Stimulated activated CD4-positive, alpha-beta T cell treated with anti-CD3 and anti-CD28 coated beads, Interleukin-15, amount 100 ng/mL, for 24 hours (primary cell): Measurements from ENCODE around the gene UBR4.
"Not testable (repeated sequence)": the region's sequence is repeated elsewhere in the genome, so short reads cannot be mapped to it uniquely, and the experiment has no call there.

Source experiments
- DNase-seq: peaks from one replicate; pipeline ENCODE4 v3.0.0-alpha.2; 2020

The UBR4 gene

DNA sequence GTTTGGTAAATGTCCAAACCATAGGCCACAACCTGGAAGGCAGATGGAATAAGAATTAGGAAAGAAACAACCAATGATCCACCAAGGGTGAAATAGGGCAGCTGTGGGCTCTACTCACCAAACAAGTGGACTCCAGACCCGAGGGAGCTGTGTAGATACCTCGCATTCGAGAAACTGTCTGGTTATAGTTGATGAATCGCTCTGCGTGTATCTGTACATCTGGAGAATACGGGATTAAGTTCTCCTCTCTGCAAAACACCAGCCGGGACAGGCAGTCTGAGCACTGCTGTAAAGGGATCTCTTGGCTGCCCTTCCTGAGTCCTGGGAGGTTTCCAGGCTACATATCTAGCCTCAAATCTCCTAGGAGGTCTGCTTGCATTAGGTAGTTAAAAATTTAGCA lies 9.4 kb upstream of the UBR4 start:
- no peak for DNase-seq

DNA sequence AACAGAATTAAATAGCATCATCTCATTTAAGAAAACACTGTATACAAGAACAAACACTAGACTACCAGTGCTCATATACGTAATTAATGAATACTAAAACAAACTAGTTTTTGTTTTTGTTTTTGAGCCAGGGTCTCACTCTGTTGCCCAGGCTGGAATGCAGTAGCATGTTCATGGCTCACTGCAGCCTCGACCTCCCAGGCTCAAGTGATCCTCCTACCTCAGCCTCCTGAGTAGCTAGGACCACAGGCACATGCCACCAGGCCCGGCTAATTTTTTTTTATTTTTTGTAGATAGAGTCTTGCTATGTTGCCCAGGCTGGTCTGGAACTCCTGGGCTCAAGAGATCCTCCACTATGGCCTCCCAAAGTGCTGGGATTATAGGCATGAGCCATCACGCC lies 6.5 kb upstream of the UBR4 start:
- DNase-seq: not testable (repeated sequence)

GRCh38 chr1:19213580-19213979 lies 3.5 kb upstream of the UBR4 start:
- no peak for DNase-seq

DNA sequence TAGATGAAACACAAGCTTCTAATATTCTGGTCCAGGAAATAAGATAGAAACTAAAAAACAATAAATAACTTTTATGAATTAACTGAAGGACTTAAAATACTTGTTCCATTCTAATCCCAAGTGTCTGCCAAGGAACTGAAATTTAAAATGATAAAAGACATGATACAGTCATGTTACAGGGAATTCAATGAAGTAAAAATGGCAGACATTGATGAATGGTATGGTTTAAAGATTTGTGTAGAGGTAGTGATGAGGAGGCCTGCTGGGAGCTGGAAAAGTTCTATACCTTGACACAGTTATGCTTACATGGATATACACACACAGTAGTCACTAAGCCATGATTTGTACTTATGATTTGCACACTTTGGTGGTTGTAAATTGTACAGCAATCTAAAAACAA lies 2.1 kb upstream of the UBR4 start:
- DNase-seq: no peak

DNA sequence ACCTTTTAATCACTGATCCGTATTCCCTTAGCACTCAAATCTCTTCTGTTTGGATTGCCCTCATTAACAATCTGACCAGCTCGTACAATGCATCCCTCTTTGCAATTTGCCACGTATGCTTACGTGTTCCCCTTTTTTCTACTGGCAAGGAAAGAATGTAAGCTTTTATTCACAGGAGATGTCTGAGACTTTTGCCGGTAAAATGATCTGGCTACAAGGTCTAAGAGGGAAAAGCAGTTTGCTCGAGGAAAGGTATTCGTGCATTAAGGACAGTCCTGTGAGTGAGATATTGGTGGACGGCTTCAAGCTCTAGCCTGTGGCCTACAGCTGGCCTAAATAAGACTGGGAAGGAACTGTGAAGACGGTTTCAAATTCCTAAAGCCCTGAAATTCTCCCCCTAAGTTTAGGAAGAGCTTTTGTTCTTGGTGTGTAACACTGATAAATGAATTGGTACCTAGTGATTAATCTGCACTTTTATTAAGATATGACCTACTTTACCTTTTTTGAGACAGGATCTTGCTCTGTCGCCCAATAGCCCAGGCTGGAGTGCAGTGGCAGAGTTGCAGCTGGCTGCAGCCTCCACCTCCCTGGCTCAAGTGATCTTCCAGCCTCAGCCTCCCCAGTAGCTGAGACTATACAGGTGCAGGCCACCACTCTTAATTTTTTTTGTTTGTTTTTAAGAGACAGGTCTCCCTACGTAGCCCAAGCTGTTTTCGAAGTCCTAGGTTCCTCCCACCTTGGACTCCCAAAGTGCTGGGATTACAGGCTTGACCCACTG lies 895 bp upstream of the UBR4 start:
- no peak for DNase-seq

DNA sequence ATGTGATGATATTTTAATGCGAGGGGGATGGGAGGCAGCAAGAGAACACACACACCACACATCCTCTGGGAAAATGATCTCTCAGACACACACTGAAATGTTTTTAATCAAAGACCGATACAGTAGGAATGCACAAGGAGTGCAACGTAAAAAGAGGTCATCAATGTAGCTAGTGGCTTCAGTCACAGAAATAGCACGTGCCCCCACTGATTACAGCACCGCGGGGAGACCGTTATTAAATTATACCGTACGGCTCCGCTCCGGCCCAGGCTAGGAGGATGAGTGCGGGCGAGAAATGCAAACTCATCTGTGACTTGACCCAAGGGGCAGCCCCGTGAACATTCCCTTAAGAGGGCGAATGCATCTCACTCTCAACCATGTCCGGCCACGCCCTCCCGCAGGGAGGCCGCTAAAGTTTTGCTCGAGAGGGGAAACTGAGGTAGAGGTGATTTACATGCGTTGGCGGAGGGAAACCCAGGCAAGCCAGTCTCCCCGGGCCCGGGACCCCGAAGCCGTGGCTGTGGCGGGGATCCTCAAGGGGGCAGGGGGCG lies 552 bp downstream of the UBR4 start:
- DNase-seq: peak; percentile 82

- DNase-seq: no peak
Observed at GRCh38 chr1:19208710-19209438, 1.2 kb downstream of the UBR4 start.

GRCh38 chr1:19206947-19207346 lies 3.1 kb downstream of the UBR4 start:
- DNase-seq: no peak

GRCh38 chr1:19205845-19206244 lies 4.2 kb downstream of the UBR4 start:
- no peak for DNase-seq

DNA sequence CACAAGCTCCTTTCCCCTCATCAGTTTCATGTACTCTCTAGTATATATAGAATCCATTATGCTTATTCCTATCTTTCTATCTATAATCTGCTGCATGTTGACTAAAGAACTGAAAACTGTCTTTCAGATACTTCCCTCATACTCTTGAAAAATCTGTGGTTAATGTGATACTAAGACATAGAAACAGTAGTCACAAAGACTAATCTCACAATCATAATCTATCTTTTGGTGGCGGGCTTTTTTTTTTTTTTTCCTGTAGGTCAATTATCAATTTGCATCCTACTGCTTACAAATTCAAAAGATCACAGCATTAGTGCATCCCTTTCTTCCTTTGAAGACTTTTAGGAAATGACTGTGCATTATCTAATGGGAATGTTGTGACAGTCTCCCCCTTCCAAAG lies 4.7 kb downstream of the UBR4 start:
- no peak for DNase-seq

GRCh38 chr1:19204446-19205266 lies 5.4 kb downstream of the UBR4 start:
- DNase-seq: no peak

DNA sequence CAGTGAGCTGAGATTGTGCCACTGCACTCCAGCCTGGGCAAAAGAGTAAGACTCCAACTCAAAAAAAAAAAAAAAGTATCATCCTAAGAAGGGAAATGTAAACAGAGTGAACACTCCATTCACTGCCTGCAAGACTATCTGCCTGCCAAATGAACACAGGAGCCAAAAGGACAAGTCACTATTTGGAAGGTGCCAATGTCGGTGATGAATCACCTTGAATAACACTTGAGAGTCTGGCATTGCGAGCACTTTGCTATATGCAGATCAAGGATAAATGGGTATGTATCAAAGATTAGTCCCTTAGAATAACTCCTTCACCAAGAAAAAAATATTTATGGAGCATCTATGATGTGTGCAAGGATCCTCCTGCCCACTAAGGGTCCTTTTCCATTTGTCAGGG lies 6.6 kb downstream of the UBR4 start:
- DNase-seq: no peak

- no peak for DNase-seq
Observed at GRCh38 chr1:19202396-19202795, 7.7 kb downstream of the UBR4 start.

GRCh38 chr1:19199969-19200604 lies 10.0 kb downstream of the UBR4 start:
- DNase-seq: no peak

- no peak for DNase-seq
Observed at GRCh38 chr1:19199329-19199968, 10.6 kb downstream of the UBR4 start.

- DNase-seq: no peak
Observed at GRCh38 chr1:19198820-19199219, 11.2 kb downstream of the UBR4 start.

DNA sequence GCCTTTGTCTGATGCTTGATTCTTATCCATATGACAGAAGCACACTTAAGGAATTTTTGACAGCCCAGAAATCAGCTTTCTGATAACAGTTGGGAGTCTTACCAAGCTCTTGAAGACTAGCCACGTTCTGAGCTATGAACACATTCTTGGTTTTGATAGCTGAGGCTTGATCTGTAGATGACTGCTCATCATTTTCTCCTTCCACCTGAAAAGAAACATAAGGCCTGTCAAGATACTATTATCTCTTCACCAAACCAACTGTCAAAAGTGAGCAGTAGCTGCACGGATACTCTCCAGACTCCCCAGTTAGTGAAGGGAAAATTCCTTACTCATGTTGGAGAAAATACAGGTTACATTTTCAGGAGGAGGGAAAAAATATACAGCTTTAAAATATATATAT lies 12.2 kb downstream of the UBR4 start:
- DNase-seq: no peak

- DNase-seq: no peak
Observed at GRCh38 chr1:19196331-19196730, 13.7 kb downstream of the UBR4 start.

GRCh38 chr1:19193004-19193403 lies 17.1 kb downstream of the UBR4 start:
- DNase-seq: no peak

DNA sequence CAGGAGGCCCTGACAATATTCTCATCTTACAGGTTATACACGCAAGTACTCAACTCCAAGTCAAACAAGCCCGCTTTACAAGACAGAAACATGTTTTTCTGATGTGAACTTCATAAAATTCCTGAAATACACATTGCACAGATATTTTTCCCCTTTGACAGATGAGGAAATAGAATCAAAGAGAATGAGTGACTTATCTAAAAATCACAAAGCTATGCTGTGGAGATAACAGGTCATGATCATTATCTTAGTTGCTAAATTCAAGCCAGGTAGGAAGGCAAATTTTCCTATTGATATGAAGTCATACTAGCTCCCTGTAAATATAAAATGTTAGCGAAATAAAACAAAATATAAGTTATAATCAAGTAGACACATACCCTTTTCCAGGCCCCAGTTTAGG lies 18.3 kb downstream of the UBR4 start:
- DNase-seq: no peak

DNA sequence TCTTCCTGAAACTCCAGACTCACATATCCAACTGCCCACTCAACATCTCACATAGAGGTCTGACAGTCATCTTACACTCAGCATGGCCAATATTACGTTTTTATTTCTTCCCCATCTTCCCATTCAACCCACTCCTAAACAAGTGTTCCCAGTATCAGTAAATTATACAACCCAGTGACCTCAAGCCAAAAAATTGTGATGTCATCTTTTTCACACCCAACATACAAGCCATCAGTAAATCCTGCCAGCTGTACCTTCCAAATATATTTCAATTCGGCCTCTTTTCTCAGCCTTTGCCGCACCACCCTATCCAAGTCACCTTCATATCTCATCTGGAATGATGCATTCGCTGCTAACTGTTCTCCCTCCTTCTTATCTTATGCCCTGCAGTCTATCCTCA lies 19.6 kb downstream of the UBR4 start:
- DNase-seq: no peak

DNA sequence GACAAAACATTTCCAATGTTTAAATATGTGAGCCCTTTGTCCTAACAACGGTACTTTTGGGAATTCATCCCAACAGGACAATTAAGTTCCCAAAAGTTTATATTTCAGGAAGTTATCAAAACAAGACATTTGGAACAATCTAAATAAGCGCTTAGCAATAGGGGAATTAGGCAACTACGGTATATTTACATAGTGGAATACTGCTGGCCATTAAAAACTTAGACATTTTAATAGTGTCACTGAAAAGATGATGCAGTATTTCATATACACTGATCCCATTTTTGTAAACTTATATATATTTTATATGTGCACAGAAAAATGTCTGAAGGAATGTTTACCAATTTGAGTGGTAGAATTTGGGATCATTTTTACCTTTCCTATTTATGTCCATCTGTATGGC lies 20.8 kb downstream of the UBR4 start:
- no peak for DNase-seq
